GM10266 (cell line): ENCODE measurements around the gene RNF126.

Experiments used
- DNase-seq: peaks from one replicate; pipeline ENCODE4 v3.0.0; 2012; ENCODE audit errors: extremely low spot score
- TF ChIP-seq, protein P1 (sequence below): IDR thresholded peaks from 2 replicates; pipeline ENCODE4 v1.5.1; 2012; ENCODE audit warnings: mild to moderate bottlenecking, low read depth; ENCODE audit not compliant: control insufficient read depth, insufficient read depth; ENCODE audit errors: missing control alignments

The RNF126 gene

DNA sequence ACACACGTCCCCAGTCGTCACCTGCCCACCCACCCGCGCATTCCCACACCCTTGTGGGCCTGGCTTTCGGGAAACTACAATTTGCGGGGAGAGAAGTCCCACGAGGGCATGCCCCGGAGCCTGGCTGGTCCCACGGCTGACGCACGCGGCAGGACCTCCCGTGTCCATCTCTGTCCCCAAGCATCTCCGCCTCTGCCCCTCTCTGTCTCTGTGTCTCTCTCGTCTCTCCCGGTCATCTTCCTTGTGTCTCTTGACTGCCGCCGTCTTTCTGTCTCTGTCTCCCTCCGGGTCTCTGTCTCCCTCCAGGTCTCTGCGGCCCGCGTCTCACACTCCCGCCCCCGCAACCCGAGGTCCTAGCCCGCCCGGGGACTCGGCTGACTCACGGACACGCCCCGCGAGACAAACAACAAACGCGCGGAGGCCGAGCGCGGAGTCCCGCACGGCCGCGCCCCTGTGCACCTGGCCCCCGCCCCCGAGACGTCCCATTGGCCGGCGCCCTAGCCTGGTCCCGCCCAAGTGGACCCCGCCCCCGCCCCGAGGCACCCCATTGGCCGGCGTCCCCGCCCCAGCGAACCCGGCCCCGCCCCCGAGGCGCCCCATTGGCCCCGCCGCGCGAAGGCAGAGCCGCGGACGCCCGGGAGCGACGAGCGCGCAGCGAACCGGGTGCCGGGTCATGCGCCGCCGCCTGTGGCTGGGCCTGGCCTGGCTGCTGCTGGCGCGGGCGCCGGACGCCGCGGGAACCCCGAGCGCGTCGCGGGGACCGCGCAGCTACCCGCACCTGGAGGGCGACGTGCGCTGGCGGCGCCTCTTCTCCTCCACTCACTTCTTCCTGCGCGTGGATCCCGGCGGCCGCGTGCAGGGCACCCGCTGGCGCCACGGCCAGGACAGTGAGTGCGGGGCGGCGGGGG lies 23.5 kb downstream of the RNF126 start, which contains the start of gene FGF22:
FGF22 (plus strand) TSS at position 627 of the 908 bp plus-strand sequence; CDS start at position 674, 47 bp downstream.
- peak; percentile 99 for DNase-seq
- TF ChIP-seq, protein P1, sequence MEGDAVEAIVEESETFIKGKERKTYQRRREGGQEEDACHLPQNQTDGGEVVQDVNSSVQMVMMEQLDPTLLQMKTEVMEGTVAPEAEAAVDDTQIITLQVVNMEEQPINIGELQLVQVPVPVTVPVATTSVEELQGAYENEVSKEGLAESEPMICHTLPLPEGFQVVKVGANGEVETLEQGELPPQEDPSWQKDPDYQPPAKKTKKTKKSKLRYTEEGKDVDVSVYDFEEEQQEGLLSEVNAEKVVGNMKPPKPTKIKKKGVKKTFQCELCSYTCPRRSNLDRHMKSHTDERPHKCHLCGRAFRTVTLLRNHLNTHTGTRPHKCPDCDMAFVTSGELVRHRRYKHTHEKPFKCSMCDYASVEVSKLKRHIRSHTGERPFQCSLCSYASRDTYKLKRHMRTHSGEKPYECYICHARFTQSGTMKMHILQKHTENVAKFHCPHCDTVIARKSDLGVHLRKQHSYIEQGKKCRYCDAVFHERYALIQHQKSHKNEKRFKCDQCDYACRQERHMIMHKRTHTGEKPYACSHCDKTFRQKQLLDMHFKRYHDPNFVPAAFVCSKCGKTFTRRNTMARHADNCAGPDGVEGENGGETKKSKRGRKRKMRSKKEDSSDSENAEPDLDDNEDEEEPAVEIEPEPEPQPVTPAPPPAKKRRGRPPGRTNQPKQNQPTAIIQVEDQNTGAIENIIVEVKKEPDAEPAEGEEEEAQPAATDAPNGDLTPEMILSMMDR, result no peak

DNA sequence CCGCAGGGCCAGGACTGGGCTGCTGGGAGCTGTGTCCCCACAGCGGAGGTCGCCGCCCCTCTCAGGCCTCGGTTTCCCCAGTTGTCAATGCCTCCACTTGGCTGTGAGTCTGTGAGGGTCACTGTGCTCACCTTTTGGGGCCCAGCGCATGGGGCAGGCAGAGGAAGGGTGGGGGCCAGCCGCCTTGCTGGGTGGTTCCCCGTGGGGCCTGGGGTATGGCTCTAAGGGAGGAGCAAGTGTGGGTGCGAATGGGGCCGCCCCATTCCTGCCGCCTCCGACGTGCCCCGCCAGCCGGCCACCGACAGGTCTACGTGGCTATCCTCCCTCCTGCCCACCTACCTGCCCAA lies 24.1 kb downstream of the RNF126 start:
- DNase-seq, result no peak

DNA sequence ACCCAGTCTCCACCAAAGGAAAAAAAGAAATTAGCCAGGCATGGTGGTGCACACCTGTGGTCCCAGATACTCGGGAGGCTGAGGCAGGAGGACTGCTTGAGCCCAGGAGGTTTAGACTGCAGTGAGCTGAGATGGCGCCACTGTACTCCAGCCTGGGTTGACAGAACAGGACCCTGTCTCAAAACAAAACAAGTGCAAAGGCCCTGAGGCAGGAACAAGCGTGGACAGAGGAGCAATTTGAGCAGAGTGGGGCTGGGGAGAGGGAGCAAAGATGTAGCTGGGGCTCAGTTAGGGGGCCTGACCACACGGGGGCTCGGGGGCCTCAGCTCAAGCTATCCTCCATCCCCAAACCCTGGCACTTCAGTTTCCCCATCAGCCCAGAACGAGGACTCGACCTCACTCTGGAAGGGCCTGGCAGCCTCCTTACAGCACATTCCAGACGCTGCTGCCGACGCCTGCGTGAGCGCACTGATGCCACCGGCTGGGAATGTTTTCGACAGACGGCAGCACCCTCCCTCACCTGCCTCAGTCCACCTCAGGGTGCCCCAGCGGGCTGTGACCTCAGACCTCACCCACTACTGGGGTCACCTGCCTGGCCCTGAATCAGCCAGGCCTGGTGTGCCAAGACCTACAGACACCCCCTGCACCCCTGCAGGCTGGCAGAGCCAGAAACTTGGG lies 27.9 kb downstream of the RNF126 start:
- TF ChIP-seq, protein P1, result no peak
- no peak for DNase-seq

More for the DNA sequence above, 24.1 kb downstream of the RNF126 start:
- TF ChIP-seq, protein P1, result no peak

DNA sequence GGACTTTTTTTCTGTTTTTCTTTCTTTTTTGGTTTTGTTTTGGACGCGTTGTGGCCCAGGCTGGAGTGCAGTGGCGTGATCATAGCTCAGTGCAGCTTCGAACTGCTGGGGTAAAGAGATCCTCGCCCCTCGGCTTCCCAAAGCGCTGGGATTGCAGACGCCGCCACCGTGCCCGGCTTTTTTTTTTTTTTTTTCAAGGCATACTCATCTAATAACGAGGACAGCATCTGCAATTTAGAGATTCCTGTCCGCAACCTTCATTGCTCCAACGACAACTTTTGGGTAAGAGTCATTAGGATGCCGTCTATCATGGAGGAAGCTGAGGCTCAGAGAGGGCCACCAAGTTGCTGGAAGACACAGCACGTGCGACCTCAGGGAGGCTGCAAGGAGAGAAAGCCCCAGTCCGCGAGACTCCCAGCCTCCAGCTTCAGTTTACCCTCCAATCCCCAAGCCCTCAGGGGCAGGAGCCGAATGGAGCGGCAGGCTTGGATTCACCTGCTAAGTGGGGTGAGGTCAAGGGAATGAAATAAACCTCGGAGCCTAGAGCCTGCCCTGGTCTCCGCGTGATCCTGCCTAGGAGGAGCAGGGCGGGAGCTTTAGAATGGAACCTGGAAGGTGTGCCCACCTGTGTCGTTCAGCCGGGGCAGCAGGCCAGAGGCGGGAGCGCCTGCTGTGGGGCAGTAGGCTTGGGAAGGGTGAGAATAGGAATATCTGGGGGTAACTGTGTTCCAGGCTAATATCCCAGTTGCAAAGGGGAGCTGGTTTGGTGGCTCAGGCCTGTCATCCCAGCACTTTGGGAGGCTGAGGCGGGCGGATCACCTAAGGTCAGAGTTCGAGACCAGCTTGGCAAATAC lies 29.0 kb downstream of the RNF126 start:
- DNase-seq, result no peak
- TF ChIP-seq, protein P1, result no peak

DNA sequence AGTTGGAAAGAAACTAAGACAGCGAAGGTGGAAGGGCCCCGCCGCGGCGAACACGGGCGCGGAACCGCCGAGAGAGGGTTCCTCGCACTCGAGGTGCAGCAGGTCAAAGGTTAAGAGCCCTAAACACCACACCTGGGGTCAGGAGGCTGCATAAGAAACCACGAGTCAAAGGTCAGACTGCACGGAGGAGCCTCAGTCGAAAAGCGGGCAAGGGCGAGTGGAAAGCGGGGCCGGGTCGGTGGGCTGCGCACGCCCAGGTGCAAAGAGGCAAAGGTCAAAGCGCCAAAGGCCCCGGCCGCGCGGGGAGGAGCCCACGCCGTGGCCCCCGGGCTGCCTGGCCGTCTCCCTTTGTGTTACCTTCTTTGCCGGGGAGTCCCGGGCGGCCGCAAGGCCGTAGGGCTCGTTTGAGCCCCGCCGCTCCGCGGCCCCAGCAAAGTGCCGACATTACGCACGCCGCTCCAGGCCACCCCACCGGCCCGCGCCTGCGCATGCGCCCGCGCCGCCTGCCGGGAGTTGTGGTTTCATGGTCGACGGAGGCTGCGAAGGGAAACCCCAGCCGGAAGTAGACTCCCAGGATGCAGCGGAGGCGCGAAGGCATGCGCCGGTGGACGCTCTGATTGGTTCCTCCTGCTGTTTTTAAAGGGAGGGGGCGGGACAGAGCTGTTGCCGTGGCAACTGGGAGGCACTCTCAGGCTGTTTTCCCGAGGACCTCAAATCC lies 29.8 kb downstream of the RNF126 start, which contains the start of gene POLRMT:
POLRMT (minus strand) TSS at position 470 of the 718 bp plus-strand sequence; CDS start at position 445, 25 bp downstream.
- peak; percentile 100 for DNase-seq
- TF ChIP-seq, protein P1, result no peak

DNA sequence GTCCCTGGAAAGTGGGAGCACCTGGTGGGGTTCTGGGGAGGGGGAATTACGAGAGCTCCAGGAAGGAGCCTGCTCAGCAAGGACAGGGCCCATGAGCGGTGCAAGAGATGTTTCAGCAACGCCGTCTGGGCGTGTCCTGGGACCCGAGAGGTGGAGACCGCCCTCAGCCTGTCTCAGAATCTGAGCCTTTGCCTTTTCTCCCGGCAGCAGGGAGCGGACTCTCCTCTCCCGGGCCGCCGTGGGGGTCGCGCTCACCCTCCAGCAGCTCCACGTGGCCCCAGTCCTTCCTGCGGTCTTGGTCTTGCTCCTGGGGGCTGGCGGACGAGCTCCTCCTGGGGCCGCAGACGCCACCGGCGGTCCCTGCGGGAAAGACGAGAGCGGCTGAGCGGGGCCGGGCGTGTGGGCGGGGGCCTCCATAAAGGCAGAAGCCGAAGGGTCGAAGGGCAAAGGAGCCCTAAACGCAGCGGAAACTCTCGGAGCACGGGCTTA lies 30.4 kb downstream of the RNF126 start:
- DNase-seq, result peak; percentile 81
- TF ChIP-seq, protein P1, result no peak
